ENCODE results near the gene FCRLA.

FCRLA gene

DNA sequence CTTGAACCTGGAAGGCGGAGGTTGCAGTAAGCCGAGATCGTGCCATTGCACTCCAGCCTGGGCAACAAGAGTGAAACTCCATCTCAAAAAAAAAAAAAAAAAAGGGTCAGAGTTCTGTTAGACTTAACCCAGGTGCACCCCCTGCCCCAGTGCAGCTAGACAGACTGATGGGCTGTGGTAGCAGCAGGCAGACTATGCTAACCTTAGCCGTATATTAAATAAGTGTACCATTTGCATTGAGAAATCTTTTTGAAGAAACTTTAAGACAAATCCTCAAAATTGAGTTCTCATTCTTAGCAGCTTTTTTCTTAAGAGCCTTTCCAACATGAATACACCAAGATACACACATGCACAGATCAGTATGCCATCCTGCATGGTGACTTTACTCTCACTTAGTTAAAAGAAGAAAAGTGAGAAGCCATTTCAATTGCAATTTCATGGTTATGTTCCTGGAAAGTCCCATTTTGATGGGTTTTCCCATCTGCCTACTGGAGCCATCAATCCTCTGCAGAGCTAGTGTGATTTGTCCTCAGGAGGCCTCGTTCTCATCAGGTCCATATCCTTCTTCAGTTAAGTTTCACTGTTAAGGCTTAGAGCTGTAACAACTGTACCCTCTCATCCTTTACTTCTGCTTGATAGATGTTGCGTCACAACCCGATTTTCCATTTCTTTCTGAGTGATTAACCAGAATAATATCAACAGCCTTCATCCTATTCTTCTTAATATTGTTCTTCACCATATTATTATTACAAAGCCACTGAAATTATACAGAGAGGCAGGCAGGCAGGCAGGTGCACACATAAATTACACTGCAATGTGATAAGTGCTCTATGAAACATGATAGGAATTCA, 21.6 kb downstream of the FCRLA start:
- no peak for DNase-seq
- Histone ChIP-seq H3K9me3 (replicated peaks; ENCODE audit: insufficient read depth, low read length) (no peaks in the 10 kb centered on the region), H3K4me3 (ENCODE audit: low read length) (no peak overlapping the region), H3F3A (ENCODE audit: insufficient read depth, low read length) (peaks cover 17% of the 10 kb centered on the region), H3K36me3 (replicated peaks; ENCODE audit: insufficient read depth, low read length) (no peaks in the 10 kb centered on the region), H3K27me3 (replicated peaks; ENCODE audit: insufficient read depth, low read length) (peaks cover 6% of the 10 kb centered on the region; the same call in 1 of the 2 replicates), H3K79me2 (ENCODE audit: low read length) (no peaks in the 10 kb centered on the region), H2AFZ (ENCODE audit: low read length) (no peak overlapping the region), H3K4me2 (ENCODE audit: low read depth, low read length) (no peak overlapping the region), H3K9ac (ENCODE audit: low read length) (no peak overlapping the region), H3K27ac (ENCODE audit: low read length) (no peak overlapping the region), H4K20me1 (ENCODE audit: insufficient read depth, low read length) (no peaks in the 10 kb centered on the region), H3K9me2 (replicated peaks; ENCODE audit: insufficient read depth, low read length) (no peaks in the 10 kb centered on the region), H3K4me1 (ENCODE audit: low read length) (peaks cover 9% of the 10 kb centered on the region; the same call in 1 of the 2 replicates)
- TF ChIP-seq, protein P1, sequence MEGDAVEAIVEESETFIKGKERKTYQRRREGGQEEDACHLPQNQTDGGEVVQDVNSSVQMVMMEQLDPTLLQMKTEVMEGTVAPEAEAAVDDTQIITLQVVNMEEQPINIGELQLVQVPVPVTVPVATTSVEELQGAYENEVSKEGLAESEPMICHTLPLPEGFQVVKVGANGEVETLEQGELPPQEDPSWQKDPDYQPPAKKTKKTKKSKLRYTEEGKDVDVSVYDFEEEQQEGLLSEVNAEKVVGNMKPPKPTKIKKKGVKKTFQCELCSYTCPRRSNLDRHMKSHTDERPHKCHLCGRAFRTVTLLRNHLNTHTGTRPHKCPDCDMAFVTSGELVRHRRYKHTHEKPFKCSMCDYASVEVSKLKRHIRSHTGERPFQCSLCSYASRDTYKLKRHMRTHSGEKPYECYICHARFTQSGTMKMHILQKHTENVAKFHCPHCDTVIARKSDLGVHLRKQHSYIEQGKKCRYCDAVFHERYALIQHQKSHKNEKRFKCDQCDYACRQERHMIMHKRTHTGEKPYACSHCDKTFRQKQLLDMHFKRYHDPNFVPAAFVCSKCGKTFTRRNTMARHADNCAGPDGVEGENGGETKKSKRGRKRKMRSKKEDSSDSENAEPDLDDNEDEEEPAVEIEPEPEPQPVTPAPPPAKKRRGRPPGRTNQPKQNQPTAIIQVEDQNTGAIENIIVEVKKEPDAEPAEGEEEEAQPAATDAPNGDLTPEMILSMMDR (IDR thresholded peaks at IDR 0.05; ENCODE audit: low read length): no peak
- no peak for TF ChIP-seq EZH2 (optimal IDR thresholded peaks at IDR 0.05; ENCODE audit: low read depth, low read length)
- TF ChIP-seq EZH2phosphoT487 (IDR thresholded peaks at IDR 0.05; ENCODE audit: low read length): no peak

- no peaks in the 10 kb centered on the region for H3K79me2 ChIP-seq (ENCODE audit: low read length)
- H4K20me1 ChIP-seq (ENCODE audit: insufficient read depth, low read length): no peaks in the 10 kb centered on the region
- H3K9ac ChIP-seq (ENCODE audit: low read length): no peak overlapping the region
- H3K9me3 ChIP-seq (replicated peaks; ENCODE audit: insufficient read depth, low read length): no peaks in the 10 kb centered on the region
- H3K27ac ChIP-seq (ENCODE audit: low read length): no peak overlapping the region
- H2AFZ ChIP-seq (ENCODE audit: low read length): no peak overlapping the region
- H3K4me1 ChIP-seq (ENCODE audit: low read length): peaks cover 9% of the 10 kb centered on the region; the same call in 1 of the 2 replicates
- H3K27me3 ChIP-seq (replicated peaks; ENCODE audit: insufficient read depth, low read length): peaks cover 6% of the 10 kb centered on the region; the same call in 1 of the 2 replicates
- peaks cover 17% of the 10 kb centered on the region for H3F3A ChIP-seq (ENCODE audit: insufficient read depth, low read length)
- no peak overlapping the region for H3K4me2 ChIP-seq (ENCODE audit: low read depth, low read length)
- H3K36me3 ChIP-seq (replicated peaks; ENCODE audit: insufficient read depth, low read length): no peaks in the 10 kb centered on the region
- no peak for DNase-seq
- H3K9me2 ChIP-seq (replicated peaks; ENCODE audit: insufficient read depth, low read length): no peaks in the 10 kb centered on the region
- TF ChIP-seq EZH2 (optimal IDR thresholded peaks at IDR 0.05; ENCODE audit: low read depth, low read length) (no peak), EZH2phosphoT487 (IDR thresholded peaks at IDR 0.05; ENCODE audit: low read length) (no peak)
- TF ChIP-seq, protein P1 (IDR thresholded peaks at IDR 0.05; ENCODE audit: low read length): no peak
- H3K4me3 ChIP-seq (ENCODE audit: low read length): no peak overlapping the region
Measured at GRCh38 chr1:161730050-161730564, 23.1 kb downstream of the FCRLA start.

- H3K4me1 ChIP-seq (ENCODE audit: low read length): peaks cover 6% of the 10 kb centered on the region; the same call in 1 of the 2 replicates
- no peaks in the 10 kb centered on the region for H3K27me3 ChIP-seq (replicated peaks; ENCODE audit: insufficient read depth, low read length)
- H3K79me2 ChIP-seq (ENCODE audit: low read length): no peaks in the 10 kb centered on the region
- H2AFZ ChIP-seq (ENCODE audit: low read length): no peak overlapping the region
- H3K4me3 ChIP-seq (ENCODE audit: low read length): no peak overlapping the region
- H3K27ac ChIP-seq (ENCODE audit: low read length): no peak overlapping the region
- no peaks in the 10 kb centered on the region for H3K36me3 ChIP-seq (replicated peaks; ENCODE audit: insufficient read depth, low read length)
- H3K9me3 ChIP-seq (replicated peaks; ENCODE audit: insufficient read depth, low read length): no peaks in the 10 kb centered on the region
- TF ChIP-seq, protein P1 (IDR thresholded peaks at IDR 0.05; ENCODE audit: low read length): no peak
- TF ChIP-seq EZH2 (optimal IDR thresholded peaks at IDR 0.05; ENCODE audit: low read depth, low read length) (no peak), EZH2phosphoT487 (IDR thresholded peaks at IDR 0.05; ENCODE audit: low read length) (no peak)
- H3K9me2 ChIP-seq (replicated peaks; ENCODE audit: insufficient read depth, low read length): no peaks in the 10 kb centered on the region
- H3F3A ChIP-seq (ENCODE audit: insufficient read depth, low read length): peaks cover 13% of the 10 kb centered on the region
- no peak overlapping the region for H3K4me2 ChIP-seq (ENCODE audit: low read depth, low read length)
- no peaks in the 10 kb centered on the region for H4K20me1 ChIP-seq (ENCODE audit: insufficient read depth, low read length)
- H3K9ac ChIP-seq (ENCODE audit: low read length): no peak overlapping the region
- no peak for DNase-seq
Measured at GRCh38 chr1:161731241-161731640, 24.2 kb downstream of the FCRLA start.
